Measurements from ENCODE around the gene VPS33A.
"Not testable (repeated sequence)": the region's sequence is repeated elsewhere in the genome, so short reads cannot be mapped to it uniquely, and the experiment has no call there.

VPS33A gene

DNA sequence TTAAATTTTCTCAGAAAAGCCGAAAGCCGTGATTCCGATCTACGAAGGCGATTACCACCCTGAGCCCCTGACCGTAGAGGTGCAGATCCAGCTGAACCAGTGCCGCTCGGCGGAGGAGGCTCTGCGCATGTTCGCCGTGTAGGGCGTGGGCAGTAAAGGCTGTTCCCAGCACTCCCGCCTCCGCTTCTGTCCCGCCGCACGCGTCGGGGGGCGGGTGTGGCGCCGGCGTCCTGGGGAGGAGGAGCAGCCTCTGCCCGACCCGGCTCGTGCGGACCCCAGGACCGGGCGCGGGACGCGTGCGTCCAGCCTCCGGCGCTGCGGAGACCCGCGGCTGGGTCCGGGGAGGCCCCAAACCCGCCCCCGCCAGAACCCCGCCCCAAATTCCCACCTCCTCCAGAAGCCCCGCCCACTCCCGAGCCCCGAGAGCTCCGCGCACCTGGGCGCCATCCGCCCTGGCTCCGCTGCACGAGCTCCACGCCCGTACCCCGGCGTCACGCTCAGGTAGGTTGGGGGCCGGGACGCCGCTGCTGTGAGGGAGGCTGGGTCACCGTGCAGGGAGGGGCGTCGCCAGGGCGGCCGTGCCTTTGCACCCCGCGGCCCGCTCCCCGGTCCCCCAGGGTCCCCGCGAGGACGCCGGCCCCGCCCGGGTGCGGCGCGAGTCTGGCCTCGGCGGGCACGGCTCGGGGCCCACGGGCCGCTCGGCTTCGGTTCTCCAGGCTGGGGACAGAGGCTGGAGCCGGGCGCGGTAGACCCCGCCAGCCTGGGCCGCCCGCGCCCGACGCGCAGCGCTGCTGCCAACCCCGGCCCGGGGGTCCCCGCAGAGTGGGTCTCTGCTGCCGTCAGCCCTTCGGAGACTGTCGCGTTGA, 62.8 kb downstream of the VPS33A start, which contains the start of gene B3GNT4:
TSS of gene B3GNT4 (plus strand) at position 409 of the 866 bp plus-strand sequence. CDS start 910 bp downstream, outside the sequence.
- peak; percentile 48 to 79 for DNase-seq

DNA sequence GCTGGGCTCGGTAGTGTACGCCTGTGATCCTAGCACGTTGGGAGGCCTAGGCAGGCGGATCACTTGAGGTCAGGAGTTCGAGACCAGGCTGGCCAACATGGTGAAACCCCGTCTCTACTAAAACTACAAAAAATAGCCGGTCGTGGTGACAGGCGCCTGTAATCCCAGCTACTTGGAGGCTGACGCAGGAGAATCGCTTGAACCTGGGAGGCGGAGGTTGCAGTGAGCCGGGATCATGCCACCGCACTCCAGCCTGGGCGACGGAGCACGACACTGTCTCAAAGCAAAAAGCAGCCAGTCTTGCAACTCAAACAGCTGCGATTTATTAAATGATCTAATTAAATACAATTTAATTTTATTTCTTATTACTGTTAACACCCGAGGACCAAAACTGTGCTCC, 63.5 kb downstream of the VPS33A start:
- DNase-seq, result not testable (repeated sequence)

DNA sequence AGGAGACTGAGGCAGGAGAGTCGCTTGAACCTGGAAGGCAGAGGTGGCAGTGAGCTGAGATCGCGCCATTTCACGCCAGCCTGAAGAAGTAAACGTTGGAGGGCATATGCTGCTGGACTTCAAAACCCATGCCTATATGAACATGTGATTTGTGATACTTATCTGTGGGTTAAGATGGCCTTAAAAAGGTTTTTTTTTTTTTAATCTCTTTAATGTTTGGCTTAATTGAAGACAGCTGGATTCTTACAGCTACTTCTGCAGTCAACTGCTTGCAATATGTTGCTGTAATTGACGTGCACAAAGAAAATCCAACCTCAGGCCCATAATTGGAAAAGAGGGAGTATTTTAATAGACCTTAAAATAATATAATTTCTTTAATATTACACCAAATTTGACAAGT, 64.3 kb downstream of the VPS33A start:
- DNase-seq, result no peak

DNA sequence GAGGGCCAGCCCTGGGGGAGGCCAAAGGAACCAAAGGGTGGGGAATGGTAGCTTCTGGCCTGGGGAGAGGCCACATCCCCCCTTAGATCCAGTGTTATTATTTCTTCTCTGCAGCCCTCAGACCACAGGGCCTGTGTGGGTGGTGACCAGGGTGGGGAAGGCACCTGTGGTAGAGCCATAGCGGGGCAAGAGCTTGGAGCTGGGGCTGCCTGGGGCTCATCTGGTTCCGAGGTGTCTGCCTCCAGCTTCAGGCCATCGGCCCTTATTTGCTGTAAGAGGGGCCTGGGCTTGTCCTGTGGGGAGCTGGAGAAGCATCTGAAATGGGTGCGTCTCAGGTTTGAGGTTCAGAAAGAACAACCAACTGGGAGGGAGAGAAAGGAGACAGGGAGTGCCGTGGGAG, 64.9 kb downstream of the VPS33A start:
- no peak for DNase-seq

DNA sequence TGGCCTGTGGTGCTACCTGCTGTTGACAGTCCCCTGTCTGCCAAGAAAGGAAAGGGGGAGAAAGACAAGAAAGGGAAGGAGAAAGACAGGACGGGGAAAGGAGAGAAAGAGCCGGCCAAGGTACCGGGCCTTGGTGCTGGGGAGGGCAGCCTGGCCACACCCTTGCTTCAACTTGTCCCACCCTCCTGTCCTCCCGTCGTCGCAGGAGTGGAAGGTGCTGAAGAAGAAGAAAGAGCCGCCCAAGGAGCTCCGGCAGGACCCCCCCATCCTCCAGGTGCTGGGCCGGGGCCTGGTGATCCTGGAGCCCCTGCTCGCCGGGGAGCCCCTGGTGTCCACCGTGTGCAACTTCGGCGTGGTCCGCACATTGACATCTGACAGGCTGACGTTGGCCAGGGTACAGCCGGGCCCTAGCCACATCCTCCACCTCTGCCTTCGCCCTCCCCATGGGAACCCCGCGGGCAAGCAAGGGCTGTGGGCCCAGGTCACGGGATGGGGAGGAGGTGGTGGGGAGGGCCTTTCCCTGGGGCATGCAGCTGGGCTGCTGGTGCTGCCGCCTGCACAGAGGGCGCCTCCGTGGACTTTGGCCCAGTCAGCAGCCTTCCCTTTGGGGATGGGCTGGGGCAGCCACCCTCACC, 65.6 kb downstream of the VPS33A start:
- DNase-seq, result no peak

DNA sequence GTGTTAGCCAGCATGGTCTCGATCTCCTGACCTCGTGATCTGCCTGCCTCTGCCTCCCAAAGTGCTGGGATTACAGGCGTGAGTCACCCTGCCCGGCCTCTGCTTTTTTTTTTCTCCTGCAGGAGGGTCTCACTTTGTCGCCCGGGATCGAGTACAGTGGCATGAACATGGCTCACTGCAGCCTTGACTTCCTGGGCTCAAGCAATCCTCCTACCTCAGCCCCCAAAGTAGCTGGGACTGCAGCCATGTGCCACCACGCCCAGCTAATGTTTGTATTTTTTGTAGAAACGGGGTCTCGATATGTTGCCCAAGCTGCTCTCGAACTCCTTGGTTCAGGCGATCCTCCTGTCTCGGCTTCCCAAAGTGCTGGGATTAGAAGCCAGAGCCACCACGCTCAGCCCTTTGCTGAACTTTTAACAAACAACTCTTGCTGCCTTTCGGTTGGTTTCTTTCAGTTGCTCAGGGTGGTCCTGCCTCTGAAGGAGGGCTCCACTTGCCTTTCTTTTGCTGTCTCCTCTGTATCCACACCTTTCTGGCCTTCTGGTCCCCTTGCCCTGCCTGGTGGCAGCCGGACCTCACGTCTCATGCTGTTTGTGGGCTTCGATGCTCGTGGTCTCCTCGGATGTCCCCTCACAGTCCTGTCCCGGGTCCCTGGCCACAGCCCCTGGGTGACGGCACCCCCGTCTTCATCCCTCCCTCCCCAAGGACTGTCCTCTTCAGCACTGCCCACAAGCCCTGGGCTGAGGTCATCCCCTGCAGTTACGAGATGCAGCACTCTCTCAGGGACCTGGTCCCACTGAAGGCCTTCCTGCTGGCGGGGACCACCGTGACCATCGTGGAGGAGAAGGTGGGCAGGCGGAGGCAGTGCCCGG, 66.6 kb downstream of the VPS33A start:
- no peak for DNase-seq

DNA sequence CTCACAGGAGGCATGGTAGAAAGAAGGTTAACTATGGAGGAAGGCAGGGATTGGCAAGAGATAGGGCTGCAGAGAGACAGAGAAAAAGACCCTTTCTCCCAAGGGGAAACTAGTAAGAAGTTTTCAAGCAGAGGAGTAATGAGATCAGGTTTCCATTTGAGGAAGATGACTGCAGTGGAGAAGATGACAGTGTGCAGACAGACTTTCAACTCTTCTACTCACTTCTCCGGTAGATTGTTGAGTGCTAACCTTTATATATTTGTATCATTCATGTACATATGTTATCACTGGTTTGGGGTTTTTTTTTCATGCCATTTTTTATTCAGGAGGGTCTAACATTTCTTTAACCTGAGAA, 68.7 kb downstream of the VPS33A start:
- no peak for DNase-seq

DNA sequence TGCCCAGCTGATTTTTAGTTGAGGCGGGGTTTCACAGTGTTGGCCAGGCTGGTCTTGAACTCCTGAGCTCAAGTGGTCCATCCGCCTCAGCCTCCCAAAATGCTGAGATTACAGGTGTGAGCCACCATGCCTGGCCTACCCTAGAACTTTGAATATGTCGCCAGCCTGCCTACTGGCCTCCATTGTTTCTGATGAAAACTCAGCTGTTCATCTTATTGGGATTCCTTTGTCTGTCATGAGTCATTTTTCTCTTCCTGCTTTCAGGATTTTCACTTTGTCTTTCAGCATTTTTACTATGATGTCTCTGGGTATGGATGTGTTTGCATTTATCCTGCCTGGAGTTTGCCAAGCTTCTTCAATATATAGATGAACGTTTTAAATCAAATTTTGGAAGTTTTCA, 70.9 kb downstream of the VPS33A start:
- no peak for DNase-seq

DNA sequence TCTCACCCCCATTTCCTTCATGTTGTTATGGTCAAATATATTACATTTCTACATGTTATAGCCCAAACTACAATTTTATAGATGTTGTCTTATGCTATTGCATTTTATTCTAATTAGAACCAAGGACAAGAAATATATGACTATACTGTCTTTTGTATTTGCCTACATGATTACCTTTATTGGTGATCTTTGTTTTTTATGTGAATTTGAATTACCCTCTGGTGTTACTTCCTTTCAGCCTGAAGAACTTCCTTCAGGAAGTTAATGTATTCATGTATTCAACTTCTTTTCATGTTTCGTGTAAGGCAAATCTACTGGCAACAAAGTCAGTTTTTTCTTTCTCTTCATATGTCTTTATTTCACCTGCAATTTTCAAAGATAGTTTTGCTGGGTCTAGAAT, 71.5 kb downstream of the VPS33A start:
- DNase-seq, result no peak

DNA sequence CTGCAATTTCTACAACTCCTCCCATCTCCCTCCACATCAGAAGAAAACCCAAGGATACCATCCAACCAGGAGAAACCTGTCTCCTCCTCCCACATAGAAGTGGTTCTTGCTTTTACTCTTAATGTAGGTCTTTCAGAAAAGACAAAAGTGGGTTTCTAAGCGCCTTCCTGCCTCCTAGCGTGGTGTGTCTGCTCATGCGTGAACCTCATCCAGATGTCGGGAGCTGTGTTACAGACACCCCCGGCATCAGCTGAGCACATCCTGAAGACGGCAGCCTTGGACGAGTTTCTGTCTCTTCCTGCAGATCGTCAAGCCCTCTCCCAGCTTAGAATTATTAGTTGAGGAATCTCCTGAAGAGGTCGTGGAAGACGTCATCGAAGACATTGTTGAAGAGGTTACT, 73.9 kb downstream of the VPS33A start:
- DNase-seq, result no peak

DNA sequence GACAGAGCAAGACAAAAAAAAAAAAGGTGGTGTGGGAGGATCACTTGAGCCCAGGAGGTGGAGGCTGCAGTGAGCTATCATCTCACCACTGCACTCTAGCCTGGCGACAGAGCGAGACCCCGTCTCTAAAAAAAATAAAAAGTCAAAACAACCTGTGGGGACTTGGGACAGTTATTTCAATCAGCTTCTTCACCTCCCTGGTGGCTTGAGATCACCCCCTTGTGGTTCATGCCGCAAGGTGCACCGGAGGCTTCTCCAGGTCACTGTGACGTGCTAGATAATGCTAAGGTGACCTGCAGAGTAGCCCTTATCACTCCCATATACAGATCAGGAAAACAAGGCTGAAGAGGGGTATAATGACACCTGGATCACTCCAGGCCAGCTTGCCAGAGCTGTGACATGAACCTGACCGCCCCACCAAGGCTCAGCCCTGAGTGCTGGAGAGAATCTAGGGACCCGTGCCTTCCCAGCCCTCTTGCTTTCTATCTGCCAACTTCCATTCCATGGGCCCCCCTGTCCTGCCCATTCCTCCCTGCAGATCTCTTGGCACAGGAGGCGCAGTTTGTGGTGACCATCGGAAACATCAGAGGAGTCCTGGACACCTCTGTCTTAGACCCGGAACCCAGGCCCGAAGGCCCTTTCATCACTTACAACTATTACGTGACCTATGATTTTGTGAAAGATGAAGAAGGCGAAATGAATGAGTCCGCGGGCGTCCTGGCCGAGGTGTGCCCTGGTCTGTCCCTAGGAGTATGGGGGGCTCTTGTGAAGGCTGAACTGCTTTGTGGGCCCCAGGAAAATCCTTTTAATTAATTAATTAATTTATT, 75.2 kb downstream of the VPS33A start:
- peak; percentile 67 to 74 for DNase-seq

DNA sequence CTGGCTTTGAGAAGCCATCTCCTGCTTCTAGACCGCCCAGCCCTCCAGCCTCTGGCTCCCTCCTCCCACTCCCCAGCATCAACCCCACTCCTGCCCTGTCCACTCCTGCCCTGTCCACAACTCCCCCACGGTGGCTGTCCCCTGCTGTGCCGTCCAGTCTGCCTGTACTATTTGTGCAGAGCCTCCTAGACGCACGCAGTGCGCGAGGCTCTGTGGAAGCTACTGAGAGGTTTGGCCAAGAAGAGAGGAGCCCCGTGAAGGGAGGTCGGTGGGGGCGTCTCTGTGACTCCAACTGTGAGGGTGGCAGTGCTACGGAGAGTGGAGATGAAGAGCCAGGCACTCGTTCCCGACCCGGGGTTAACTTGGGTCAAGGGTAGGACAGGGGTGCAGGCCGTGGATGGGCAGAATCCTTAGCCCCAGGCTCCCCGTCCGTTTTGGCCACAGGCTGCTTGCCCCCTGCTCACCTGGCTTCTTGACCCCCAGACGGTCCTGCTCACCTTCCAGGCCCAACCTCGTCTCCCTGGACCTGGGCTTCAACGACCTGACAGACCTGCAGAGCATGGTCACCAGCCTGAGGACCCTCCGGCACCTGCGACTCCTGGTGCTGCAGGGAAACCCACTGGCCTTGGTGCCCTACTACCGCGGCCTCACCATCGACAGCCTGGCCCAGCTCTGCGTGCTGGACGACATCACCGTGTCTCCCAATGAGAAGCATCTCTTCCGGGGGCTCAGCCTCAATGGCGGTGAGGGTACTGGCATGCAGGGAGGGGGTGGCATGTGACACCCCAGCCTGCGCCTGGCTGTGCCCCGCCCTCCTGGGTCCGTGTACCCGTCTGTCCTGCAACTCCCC, 76.4 kb downstream of the VPS33A start:
- no peak for DNase-seq

DNA sequence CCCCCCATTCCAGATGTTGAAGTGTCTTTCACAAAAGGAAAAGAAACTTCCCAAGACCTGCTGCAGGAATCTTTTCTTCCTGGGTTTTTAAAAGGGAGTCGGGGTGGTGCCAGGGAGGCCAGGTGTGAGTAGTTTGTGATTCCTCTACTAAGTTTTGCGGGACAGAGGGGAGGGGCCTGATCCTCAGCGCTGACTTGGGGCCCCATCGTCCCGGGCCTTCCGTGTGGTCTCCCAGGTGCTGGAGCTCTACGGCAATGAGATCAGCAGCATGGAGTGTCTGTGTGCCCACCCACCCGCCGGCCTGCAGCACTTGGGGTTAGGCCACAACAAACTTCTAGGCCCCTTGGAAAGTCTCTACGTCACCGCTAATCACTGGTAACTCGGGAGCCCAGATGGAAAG, 78.8 kb downstream of the VPS33A start:
- DNase-seq, result no peak

DNA sequence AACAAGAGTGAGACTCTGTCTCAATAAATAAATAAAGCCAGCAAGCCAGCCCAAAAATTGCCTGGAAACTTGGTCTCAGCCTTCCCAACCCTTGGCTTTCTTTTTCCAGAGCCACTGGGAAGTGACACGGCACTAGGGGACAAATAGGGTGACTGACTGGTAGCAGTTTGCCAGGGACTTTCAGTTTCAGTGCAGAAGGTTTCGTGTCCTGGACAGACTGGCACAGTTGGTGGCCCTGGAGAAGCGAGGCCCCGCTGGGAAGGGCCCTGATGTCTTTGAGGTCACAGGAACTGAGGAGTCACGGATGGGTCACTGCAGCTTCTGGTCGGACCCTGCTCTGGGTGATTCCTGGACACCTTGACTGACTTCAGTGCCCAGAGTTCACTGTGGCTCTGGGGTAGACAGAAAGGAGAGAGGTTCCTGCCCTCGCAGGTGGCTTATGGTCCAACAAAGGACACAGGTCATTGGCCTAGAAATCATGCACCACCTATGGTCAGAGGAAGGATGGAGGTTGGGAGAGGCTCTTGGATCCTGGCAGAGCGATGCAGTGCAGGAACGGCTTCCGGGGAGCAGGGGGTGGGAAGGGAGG, 80.7 kb downstream of the VPS33A start:
- DNase-seq, result no peak

DNA sequence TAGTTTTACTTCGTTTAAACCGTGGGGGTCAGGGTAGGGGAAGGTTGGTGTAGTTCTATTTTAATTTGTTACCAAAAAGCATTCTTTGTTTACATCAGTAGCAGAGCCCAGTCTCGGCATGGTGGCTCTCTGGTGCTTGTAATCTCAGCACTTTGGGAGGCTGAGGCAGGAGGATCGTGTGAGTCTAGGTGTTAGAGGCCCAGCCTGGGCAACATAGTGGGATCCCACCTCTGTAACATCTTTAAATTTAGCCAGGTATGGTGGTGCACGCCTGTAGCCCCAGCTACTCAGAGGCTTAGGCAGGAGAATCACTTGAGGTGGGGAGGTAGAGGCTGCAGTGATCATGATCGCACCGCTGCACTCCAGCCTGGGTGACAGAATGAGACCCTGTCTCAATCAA, 81.2 kb downstream of the VPS33A start:
- no peak for DNase-seq

DNA sequence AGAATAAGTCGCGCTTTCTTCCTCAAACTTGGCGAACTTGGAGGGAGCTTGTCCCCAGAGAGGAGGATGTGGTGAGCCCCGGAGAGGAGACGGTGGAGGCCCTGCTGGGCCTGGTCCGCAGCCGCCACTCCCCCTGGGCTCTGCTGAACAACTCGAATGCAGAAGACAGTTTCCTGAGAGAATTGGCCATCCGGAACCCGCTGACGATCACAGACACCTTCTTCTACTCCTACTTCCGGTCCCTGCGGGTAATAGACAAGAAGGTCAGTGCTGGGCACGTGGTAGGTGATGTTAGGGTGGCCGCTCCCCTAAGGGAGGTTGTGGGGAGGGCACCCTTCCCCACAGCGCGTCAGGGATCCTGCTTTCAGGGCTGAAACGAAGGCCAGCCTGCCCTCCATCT, 81.8 kb downstream of the VPS33A start:
- peak in 1 of 2 donors; percentile 18 for DNase-seq

DNA sequence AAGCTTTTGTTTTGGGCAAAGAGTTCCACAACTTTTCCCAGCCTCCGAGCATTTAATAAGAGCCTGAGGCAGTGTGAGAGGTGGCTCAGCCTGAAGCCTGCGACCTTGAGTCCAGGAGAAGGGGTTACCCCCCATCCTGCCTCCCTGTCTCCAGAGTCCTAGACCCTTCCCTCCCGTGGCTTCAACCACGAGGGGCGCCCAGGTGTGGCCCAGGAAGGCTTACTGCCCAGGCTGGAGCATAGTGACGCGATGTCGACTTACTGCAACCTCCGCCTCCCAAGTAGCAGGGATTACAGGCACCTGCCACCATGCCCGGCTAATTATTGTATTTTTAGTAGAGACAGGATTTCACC, 82.7 kb downstream of the VPS33A start:
- DNase-seq, result no peak

DNA sequence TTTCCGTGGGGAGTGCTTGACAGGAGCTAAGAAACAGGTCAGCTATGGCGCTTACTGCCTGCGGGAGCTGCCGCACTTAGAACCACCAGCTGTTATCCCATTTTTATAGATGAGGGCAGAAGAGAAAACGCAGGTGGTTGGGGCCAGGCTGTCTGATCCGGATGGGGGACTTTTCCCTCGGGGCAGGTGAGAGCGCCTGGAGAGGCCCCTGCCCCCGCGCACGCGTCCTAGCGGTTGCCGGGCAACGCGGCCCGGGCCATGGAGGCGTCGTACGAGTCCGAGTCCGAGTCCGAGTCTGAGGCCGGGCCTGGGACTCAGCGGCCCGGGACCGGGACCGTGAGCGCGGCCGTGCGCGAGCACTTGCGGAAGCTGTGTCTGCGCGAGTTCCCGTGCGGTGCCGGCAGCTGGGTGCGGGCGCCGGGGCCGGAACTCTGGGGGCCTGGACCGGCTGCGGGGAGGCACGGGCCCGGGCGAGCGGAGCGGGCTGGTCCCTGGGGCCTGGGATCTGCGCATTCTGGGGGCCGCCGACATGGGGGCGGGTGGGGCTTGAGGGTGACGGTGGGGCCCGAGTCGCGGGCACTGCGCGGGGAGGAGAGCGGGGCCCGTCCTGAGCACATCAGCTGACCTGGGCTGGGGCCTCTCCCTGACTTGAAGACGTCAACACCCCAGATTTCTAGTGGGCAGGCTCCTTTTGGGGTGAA, 83.3 kb downstream of the VPS33A start, which contains the start of gene LRRC43:
TSS of gene LRRC43 (plus strand) at position 237 of the 701 bp plus-strand sequence. CDS start at position 259, 22 bp downstream.
- DNase-seq, result peak in 1 of 2 donors; percentile 22
